H9 (cell line): Measurements from ENCODE around the gene SUFU. TPM values are rescaled to one million over a fixed set of nuclear protein-coding genes. Genes with fewer than 3 reads are reported as not detected.

Source experiments
- DNase-seq: peaks from one replicate; pipeline ENCODE4 v3.0.0-alpha.2; 2017
- H2AFZ ChIP-seq: one replicate; pipeline ENCODE4 v1.6.1; 2013; ENCODE audit warnings: mild to moderate bottlenecking, low read length, control low read depth, moderate library complexity
- H2AK5ac ChIP-seq: 2 replicates; pipeline ENCODE4 v1.6.1; 2013; ENCODE audit warnings: low read length, control low read depth, mixed read lengths; ENCODE audit not compliant: insufficient read length
- H2BK120ac ChIP-seq: one replicate; pipeline ENCODE4 v1.6.1; 2013; ENCODE audit warnings: low read depth, mild to moderate bottlenecking, low read length, control low read depth, inconsistent platforms; ENCODE audit not compliant: poor library complexity, severe bottlenecking
- H2BK12ac ChIP-seq: 2 replicates; pipeline ENCODE4 v1.6.1; 2013; ENCODE audit warnings: low read length, control low read depth, mixed read lengths, low read depth; ENCODE audit not compliant: insufficient read length
- H2BK15ac ChIP-seq: 2 replicates; pipeline ENCODE4 v1.6.1; 2013; ENCODE audit warnings: low read depth, low read length, control low read depth
- H2BK20ac ChIP-seq: one replicate; pipeline ENCODE4 v1.6.1; 2013; ENCODE audit warnings: low read depth, mild to moderate bottlenecking, low read length, control low read depth, inconsistent platforms; ENCODE audit not compliant: poor library complexity, severe bottlenecking
- H2BK5ac ChIP-seq: 2 replicates; pipeline ENCODE4 v1.6.1; 2013; ENCODE audit warnings: low read length, control low read depth, mixed read lengths; ENCODE audit not compliant: insufficient read length
- H3K14ac ChIP-seq: 2 replicates; pipeline ENCODE4 v1.6.1; 2013; ENCODE audit warnings: low read length, control low read depth; ENCODE audit not compliant: insufficient read depth
- H3K18ac ChIP-seq: 2 replicates; pipeline ENCODE4 v1.6.1; 2013; ENCODE audit warnings: low read depth, mild to moderate bottlenecking, mixed read lengths, low read length, control low read depth; ENCODE audit not compliant: insufficient read length
- H3K23ac ChIP-seq: 2 replicates; pipeline ENCODE4 v1.6.1; 2013; ENCODE audit warnings: low read length, control low read depth, mixed read lengths, low read depth; ENCODE audit not compliant: insufficient read length
- H3K23me2 ChIP-seq: 2 replicates; pipeline ENCODE4 v1.6.1; 2013; ENCODE audit warnings: low read depth, mild to moderate bottlenecking, mixed read lengths, low read length, control low read depth; ENCODE audit not compliant: insufficient read length, poor library complexity, severe bottlenecking
- H3K27ac ChIP-seq: 2 replicates; pipeline ENCODE4 v1.5.1; 2013; ENCODE audit warnings: low read length, control low read depth, mixed read lengths, low read depth; ENCODE audit not compliant: insufficient read length
- H3K27me3 ChIP-seq: 2 replicates; pipeline ENCODE4 v1.6.1; 2013; ENCODE audit warnings: low read length, control low read depth, inconsistent platforms; ENCODE audit not compliant: insufficient read depth
- H3K4ac ChIP-seq: 2 replicates; pipeline ENCODE4 v1.6.1; 2013; ENCODE audit warnings: low read depth, mild to moderate bottlenecking, control low read depth, inconsistent platforms, low read length, moderate library complexity
- H3K4me1 ChIP-seq: 2 replicates; pipeline ENCODE4 v1.6.1; 2013; ENCODE audit warnings: low read length, control low read depth, inconsistent platforms; ENCODE audit not compliant: insufficient read depth
- H3K4me2 ChIP-seq: 2 replicates; pipeline ENCODE4 v1.6.1; 2013; ENCODE audit warnings: low read length, control low read depth, mixed read lengths; ENCODE audit not compliant: insufficient read length, insufficient read depth
- H3K56ac ChIP-seq: 2 replicates; pipeline ENCODE4 v1.6.1; 2013; ENCODE audit warnings: low read depth, mild to moderate bottlenecking, mixed read lengths, low read length, control low read depth; ENCODE audit not compliant: insufficient read length
- H3K79me1 ChIP-seq: 2 replicates; pipeline ENCODE4 v1.6.1; 2013; ENCODE audit warnings: low read depth, mild to moderate bottlenecking, moderate library complexity, low read length, control low read depth, inconsistent platforms; ENCODE audit not compliant: insufficient read depth, poor library complexity, severe bottlenecking
- H3K79me2 ChIP-seq: 2 replicates; pipeline ENCODE4 v1.6.1; 2013; ENCODE audit warnings: low read length, control low read depth, inconsistent platforms; ENCODE audit not compliant: insufficient read depth
- H3K9ac ChIP-seq: 2 replicates; pipeline ENCODE4 v1.6.1; 2013; ENCODE audit warnings: low read length, control low read depth, mixed read lengths; ENCODE audit not compliant: insufficient read length; ENCODE audit errors: extremely low read depth
- H3K9me3 ChIP-seq: one replicate; pipeline ENCODE4 v1.6.1; 2013; ENCODE audit warnings: low read depth, low read length, inconsistent platforms; ENCODE audit not compliant: control insufficient read depth
- H3T11ph ChIP-seq: one replicate; pipeline ENCODE4 v1.6.1; 2013; ENCODE audit warnings: mild to moderate bottlenecking, low read length, control low read depth, inconsistent platforms
- H4K20me1 ChIP-seq: one replicate; pipeline ENCODE4 v1.6.1; 2013; ENCODE audit not compliant: control insufficient read depth, insufficient read length, insufficient read depth
- H4K5ac ChIP-seq: 2 replicates; pipeline ENCODE4 v1.6.1; 2013; ENCODE audit warnings: low read depth, mild to moderate bottlenecking, mixed read lengths, low read length, control low read depth; ENCODE audit not compliant: insufficient read length
- H4K8ac ChIP-seq: replicated peaks from 2 replicates; pipeline ENCODE4 v1.6.1; 2013; ENCODE audit warnings: low read length, control low read depth, mixed read lengths, low read depth; ENCODE audit not compliant: insufficient read length
- H4K91ac ChIP-seq: 2 replicates; pipeline ENCODE4 v1.6.1; 2013; ENCODE audit warnings: low read depth, mild to moderate bottlenecking, moderate library complexity, mixed read lengths, low read length, control low read depth; ENCODE audit not compliant: insufficient read length
- H3K27ac Mint-ChIP-seq, 3 experiments: 2 replicates in 2 of 3; 3 replicates in 1 of 3; pipeline ENCODE4 v1.8.0; 2020 to 2021; ENCODE audit warnings: mixed read lengths in 3 of 3, mild to moderate bottlenecking in 1 of 3, moderate library complexity in 1 of 3
- H3K27me3 Mint-ChIP-seq: 2 replicates; pipeline ENCODE4 v1.8.0; 2021; ENCODE audit warnings: low read depth, mild to moderate bottlenecking, moderate library complexity, mixed read lengths
- H3K36me3 Mint-ChIP-seq, 3 experiments: 2 replicates in 2 of 3; 3 replicates in 1 of 3; pipeline ENCODE4 v1.8.0; 2020 to 2021; ENCODE audit warnings: low read depth in 3 of 3, mixed read lengths in 3 of 3; ENCODE audit not compliant: insufficient read depth in 1 of 3
- H3K4me1 Mint-ChIP-seq, 2 experiments: 2 replicates each; pipeline ENCODE4 v1.8.0; 2020; ENCODE audit warnings: mixed read lengths in 2 of 2
- H3K4me3 Mint-ChIP-seq, 2 experiments: 2 replicates in 1 of 2; 3 replicates in 1 of 2; pipeline ENCODE4 v1.8.0; 2020 to 2021; ENCODE audit warnings: mild to moderate bottlenecking in 2 of 2, mixed read lengths in 2 of 2, moderate library complexity in 1 of 2
- H3K9me3 Mint-ChIP-seq, 2 experiments: 2 replicates in 1 of 2; 3 replicates in 1 of 2; pipeline ENCODE4 v1.8.0; 2020; ENCODE audit warnings: mild to moderate bottlenecking in 2 of 2, mixed read lengths in 2 of 2, moderate library complexity in 1 of 2
- WGBS: extraction: QIAGEN DNeasy Blood & Tissue Kit; methylation state at CpG from one replicate; pipeline ENCODE4 v1.1.7; 2013; ENCODE audit warnings: missing lambda C conversion rate, low lambda C conversion rate, mixed read lengths; ENCODE audit not compliant: insufficient read length; ENCODE audit errors: extremely low coverage; 5-methylcytosine and 5-hydroxymethylcytosine counted together
- total RNA-seq: library from RNA; stranded (reverse); gene quantifications from 2 replicates; pipeline ENCODE4 v1.2.1, GENCODE V29; 2021
- TF ChIP-seq, protein P1 (sequence below): fragments of 200-600 bp; sonication (generic); conservative IDR thresholded peaks from 3 replicates; pipeline ENCODE4 v1.8.0; 2021; ENCODE audit warnings: antibody characterized with exemption, mild to moderate bottlenecking

Gene SUFU
- total RNA-seq, 1 experiment from 2014 or later: 9.5 TPM

DNA sequence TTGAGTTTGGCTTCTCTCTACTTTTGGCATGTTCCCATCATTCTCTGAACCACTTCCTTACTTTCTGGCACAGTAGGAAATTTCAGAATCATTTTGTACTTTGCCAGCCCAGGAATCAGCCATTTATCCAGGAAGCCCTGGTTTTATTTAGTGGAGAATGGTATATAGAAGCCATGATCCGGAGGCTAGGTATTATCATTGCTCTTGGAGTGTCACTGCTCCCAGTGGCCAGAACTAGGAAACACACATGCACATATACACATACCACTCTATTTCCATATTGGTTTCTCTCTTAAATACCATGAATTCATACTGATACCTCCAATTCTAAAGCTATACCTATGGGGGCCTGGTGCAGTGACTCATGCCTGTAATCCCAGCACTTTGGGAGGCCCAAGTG, 36.3 kb downstream of the SUFU start:
- Histone ChIP-seq H3K4me1 (no peaks in the 10 kb centered on the region), H3K23me2 (no peaks in the 10 kb centered on the region), H4K91ac (no peak overlapping the region), H3K23ac (no peak overlapping the region), H3K79me2 (no peaks in the 10 kb centered on the region), H4K20me1 (no peaks in the 10 kb centered on the region), H3K4ac (no peak overlapping the region), H3K79me1 (no peaks in the 10 kb centered on the region), H4K5ac (no peak overlapping the region), H2AFZ (no peak overlapping the region), H3K14ac (no peak overlapping the region), H3K56ac (no peak overlapping the region), H4K8ac (no peak overlapping the region), H3T11ph (no peak overlapping the region), H3K18ac (no peak overlapping the region), H3K9me3 (no peaks in the 10 kb centered on the region), H2BK5ac (no peak overlapping the region), H3K4me2 (no peak overlapping the region), H2BK12ac (no peak overlapping the region), H3K27me3 (no peaks in the 10 kb centered on the region), H2BK15ac (no peak overlapping the region), H2BK20ac (no peak overlapping the region), H2AK5ac (no peak overlapping the region), H3K27ac (no peak overlapping the region), H2BK120ac (no peak overlapping the region), H3K9ac (no peak overlapping the region)
- Mint-ChIP-seq H3K4me3 (no peak overlapping the region), H3K9me3 (no peaks in the 10 kb centered on the region), H3K27me3 (no peaks in the 10 kb centered on the region), H3K27ac (no peak overlapping the region), H3K36me3 (no peaks in the 10 kb centered on the region), H3K4me1 (no peaks in the 10 kb centered on the region)
- no CpG with 5 or more reads among the region's 1 CpG for WGBS
- TF ChIP-seq, protein P1, sequence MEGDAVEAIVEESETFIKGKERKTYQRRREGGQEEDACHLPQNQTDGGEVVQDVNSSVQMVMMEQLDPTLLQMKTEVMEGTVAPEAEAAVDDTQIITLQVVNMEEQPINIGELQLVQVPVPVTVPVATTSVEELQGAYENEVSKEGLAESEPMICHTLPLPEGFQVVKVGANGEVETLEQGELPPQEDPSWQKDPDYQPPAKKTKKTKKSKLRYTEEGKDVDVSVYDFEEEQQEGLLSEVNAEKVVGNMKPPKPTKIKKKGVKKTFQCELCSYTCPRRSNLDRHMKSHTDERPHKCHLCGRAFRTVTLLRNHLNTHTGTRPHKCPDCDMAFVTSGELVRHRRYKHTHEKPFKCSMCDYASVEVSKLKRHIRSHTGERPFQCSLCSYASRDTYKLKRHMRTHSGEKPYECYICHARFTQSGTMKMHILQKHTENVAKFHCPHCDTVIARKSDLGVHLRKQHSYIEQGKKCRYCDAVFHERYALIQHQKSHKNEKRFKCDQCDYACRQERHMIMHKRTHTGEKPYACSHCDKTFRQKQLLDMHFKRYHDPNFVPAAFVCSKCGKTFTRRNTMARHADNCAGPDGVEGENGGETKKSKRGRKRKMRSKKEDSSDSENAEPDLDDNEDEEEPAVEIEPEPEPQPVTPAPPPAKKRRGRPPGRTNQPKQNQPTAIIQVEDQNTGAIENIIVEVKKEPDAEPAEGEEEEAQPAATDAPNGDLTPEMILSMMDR: peak; percentile 55
- DNase-seq: no peak
